Sigmoid colon (tissue), 4 donors: ENCODE measurements around the gene FAM185A.

ENCODE experiments used
- CTCF ChIP-seq, 4 experiments: fragments of 450-650 bp in 3 of 4; fragments of 200-600 bp in 1 of 4; IDR thresholded peaks; one replicate each; pipeline ENCODE4 v1.5.1; 2016 to 2019; ENCODE audit warnings: antibody characterized with exemption in 4 of 4, mild to moderate bottlenecking in 3 of 4, moderate library complexity in 2 of 4
- EP300 ChIP-seq, 4 donors: sonication (generic); formaldehyde crosslinking; IDR thresholded peaks; one replicate each; pipeline ENCODE4 v1.6.1; 2017; ENCODE audit warnings: antibody characterized with exemption in 4 of 4
- POLR2A ChIP-seq, 2 donors: fragments of 450-650 bp; IDR thresholded peaks; one replicate each; pipeline ENCODE4 v1.6.1; 2016; ENCODE audit warnings: antibody characterized with exemption in 2 of 2, mild to moderate bottlenecking in 2 of 2, moderate library complexity in 2 of 2
- POLR2AphosphoS5 ChIP-seq, 4 donors: sonication (generic); formaldehyde crosslinking; IDR thresholded peaks; one replicate each; pipeline ENCODE4 v1.6.1; 2017; ENCODE audit warnings: antibody characterized with exemption in 4 of 4

DNA sequence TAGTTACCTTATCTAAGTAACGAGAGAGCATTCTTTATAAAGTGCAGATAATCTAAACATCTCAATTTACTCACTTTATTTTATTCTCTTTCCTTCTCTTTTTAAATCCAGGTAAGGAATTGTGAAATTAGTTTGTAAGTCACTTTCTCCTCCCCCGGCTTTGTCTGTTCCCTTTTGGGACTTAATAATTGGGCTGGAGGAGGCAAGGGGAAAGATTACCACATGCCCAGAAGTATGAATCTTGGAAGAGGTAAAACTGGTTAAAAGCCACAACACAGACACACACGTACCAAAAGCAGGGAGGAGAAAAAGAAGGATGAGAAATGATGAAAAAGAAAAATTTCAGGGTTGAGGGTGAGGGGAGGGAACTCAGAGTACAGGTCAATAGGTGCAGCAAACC is 100.7 kb downstream of the FAM185A start:
- no peak for TF ChIP-seq CTCF (IDR thresholded peaks at IDR 0.05)
- no peak for TF ChIP-seq POLR2A (IDR thresholded peaks at IDR 0.05)
- TF ChIP-seq EP300 (IDR thresholded peaks at IDR 0.05), result no peak
- no peak for TF ChIP-seq POLR2AphosphoS5 (IDR thresholded peaks at IDR 0.05)
